Colonic mucosa (tissue), 4 donors: ENCODE measurements around the gene RPSA. TPM values are rescaled to one million over a fixed set of nuclear protein-coding genes. Genes with fewer than 3 reads are reported as not detected.

Experiments used
- DNase-seq: peaks from one replicate; pipeline ENCODE4 v3.0.0-alpha.2; 2020
- H3K27ac ChIP-seq: fragments of 200-600 bp; one replicate; pipeline ENCODE4 v1.8.0; 2021
- H3K27me3 ChIP-seq: fragments of 200-600 bp; one replicate; pipeline ENCODE4 v1.8.0; 2021
- H3K36me3 ChIP-seq: fragments of 200-600 bp; one replicate; pipeline ENCODE4 v1.8.0; 2021
- H3K4me1 ChIP-seq: fragments of 200-600 bp; one replicate; pipeline ENCODE4 v1.8.0; 2021; ENCODE audit warnings: mild to moderate bottlenecking
- H3K4me3 ChIP-seq: fragments of 200-600 bp; one replicate; pipeline ENCODE4 v1.8.0; 2021
- H3K9ac ChIP-seq, 2 donors: one replicate each; pipeline ENCODE4 v1.7.0; 2013; ENCODE audit warnings: control low read depth in 2 of 2, low read depth in 2 of 2, low read length in 2 of 2
- H3K9me3 ChIP-seq: fragments of 200-600 bp; one replicate; pipeline ENCODE4 v1.8.0; 2021
- intact Hi-C: fragments of 100-400 bp; cut with DNase I; formaldehyde crosslinking; loops from one replicate; pipeline ENCODE4 v1.14.1; 2022
- total RNA-seq, 2 donors: library from RNA; stranded (reverse); fragmentation: NEBNext Ultra II Directional in 1 of 2; extraction: Animal tissue kit (Norgen Biotek cat#: 25700) in 1 of 2; gene quantifications; one replicate each; pipeline ENCODE4 v1.2.1, GENCODE V29; 2021
- TF ChIP-seq, protein P1 (sequence below): fragments of 200-600 bp; IDR thresholded peaks from one replicate; pipeline ENCODE4 v1.8.0; 2022; ENCODE audit warnings: antibody characterized with exemption, mild to moderate bottlenecking
- donor health status: healthy.
- donor health status: DM: no; HTN: no; CAD: no.
- donor health status: DM: no; HTN: no; CAD: no.

Gene RPSA
- total RNA-seq, 2 donors from 2014 or later: 896 to 1,381 TPM

DNA sequence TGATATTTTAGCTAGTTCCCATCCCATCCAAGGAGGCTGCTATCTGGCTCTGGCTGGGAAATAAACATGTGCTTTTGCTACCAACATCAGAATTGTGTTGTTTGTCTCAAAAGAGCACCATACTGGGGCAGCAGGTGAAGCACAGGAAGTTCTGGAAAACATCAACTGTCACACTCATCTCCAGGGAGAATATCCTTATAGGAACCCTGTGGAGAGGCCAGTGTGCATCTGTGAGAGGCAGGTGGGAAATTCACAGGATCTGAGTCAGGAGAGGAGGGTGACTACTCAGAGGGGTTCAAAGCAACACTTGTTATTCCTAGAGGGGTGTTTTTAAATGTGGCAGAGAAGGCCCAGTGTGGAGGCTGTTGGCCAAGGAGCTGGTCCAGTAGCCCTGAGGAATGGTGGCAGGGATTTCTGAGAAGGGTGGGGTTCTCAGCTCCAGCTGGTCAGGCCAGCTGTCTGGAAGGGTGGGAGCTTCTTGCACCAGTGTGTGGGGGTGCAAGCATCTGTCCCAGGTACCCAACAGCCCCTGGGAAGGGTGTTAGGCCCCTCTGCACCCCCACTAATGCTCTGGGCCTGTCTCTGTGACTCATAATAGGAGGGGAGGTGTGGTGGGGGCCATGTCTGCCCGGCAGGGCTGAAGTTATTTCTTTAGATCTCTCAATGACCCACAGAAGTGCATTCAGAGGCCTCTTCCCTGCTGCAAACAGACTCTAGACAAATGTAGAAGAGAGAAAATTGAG is 28.7 kb downstream of the RPSA start:
- H3K9ac ChIP-seq: no peak overlapping the region
- no peak overlapping the region for H3K4me3 ChIP-seq
- intact Hi-C loops: no loop called here
- no peak for DNase-seq
- TF ChIP-seq, protein P1, sequence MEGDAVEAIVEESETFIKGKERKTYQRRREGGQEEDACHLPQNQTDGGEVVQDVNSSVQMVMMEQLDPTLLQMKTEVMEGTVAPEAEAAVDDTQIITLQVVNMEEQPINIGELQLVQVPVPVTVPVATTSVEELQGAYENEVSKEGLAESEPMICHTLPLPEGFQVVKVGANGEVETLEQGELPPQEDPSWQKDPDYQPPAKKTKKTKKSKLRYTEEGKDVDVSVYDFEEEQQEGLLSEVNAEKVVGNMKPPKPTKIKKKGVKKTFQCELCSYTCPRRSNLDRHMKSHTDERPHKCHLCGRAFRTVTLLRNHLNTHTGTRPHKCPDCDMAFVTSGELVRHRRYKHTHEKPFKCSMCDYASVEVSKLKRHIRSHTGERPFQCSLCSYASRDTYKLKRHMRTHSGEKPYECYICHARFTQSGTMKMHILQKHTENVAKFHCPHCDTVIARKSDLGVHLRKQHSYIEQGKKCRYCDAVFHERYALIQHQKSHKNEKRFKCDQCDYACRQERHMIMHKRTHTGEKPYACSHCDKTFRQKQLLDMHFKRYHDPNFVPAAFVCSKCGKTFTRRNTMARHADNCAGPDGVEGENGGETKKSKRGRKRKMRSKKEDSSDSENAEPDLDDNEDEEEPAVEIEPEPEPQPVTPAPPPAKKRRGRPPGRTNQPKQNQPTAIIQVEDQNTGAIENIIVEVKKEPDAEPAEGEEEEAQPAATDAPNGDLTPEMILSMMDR: no peak
- H3K4me1 ChIP-seq: peaks cover 5% of the 10 kb centered on the region
- H3K9me3 ChIP-seq: no peaks in the 10 kb centered on the region
- H3K27me3 ChIP-seq: no peaks in the 10 kb centered on the region
- H3K36me3 ChIP-seq: no peaks in the 10 kb centered on the region
- H3K27ac ChIP-seq: no peak overlapping the region

DNA sequence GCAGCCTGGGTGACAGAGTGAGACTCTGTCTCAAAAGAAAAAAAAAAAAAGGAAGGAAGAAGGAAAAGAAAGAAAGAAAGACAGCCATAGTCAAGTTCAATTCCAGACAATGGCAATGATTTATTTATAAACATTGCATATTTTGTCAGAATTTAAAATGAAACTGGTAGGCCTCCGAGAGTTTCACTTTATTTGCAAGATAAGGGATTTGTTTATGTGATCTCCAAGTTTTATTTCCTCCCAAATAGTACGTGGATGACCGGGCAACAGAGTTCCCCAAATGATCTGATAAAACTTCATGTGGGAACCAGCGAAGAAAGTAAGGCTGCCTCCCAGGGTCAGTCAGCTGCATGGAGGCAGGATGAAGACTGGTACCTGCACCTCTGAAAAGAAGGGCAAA is 32.4 kb downstream of the RPSA start:
- Histone ChIP-seq H3K9me3 (no peaks in the 10 kb centered on the region), H3K27ac (no peak overlapping the region), H3K36me3 (no peaks in the 10 kb centered on the region), H3K9ac (no peak overlapping the region), H3K4me1 (no peaks in the 10 kb centered on the region), H3K4me3 (no peak overlapping the region), H3K27me3 (no peaks in the 10 kb centered on the region)
- no peak for DNase-seq
- TF ChIP-seq, protein P1: no peak
- intact Hi-C loops: no loop called here

DNA sequence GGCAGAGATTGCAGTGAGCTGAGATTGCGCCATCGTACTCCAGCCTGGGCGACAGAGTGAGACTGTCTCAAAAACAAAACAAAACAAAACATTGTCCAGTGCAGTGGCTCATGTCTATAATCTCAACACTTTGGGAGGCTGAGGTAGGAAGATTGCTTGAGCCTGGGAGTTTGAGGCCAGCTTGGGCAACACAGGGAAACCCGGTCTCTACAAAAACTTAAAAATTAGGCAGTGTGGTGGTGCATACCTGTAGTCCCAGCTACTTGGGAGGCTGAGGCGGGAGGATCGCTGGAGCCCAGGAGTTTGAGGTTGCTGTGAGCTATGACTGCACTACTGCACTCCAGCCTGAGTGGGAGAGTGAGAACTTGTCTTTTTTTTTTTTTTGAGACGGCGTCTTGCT is 33.8 kb downstream of the RPSA start:
- DNase-seq: no peak
- H3K9ac ChIP-seq: no peak overlapping the region
- intact Hi-C loops: no loop called here
- H3K4me3 ChIP-seq: no peak overlapping the region
- H3K4me1 ChIP-seq: no peaks in the 10 kb centered on the region
- H3K27ac ChIP-seq: no peak overlapping the region
- H3K27me3 ChIP-seq: no peaks in the 10 kb centered on the region
- H3K36me3 ChIP-seq: no peaks in the 10 kb centered on the region
- TF ChIP-seq, protein P1: no peak
- H3K9me3 ChIP-seq: no peaks in the 10 kb centered on the region

DNA sequence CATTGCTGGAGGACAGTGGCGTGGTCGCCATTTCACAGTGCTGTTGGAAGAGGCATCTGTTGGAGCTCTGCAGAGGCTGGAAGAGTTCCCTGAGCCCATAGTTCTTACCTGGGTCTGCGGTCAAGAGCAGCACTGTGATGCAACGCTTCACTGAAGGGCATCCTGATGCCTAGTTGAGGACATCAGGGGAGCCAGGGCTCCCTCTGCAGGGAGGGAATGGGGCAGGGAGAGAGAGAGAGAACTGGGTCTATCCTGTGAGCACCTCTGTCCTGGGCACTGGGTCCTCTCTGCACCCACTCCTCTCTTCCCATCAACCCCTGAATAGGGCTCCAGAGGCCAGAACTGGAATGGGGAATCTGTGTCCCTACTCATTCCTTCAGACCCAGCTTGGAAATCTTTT is 37.0 kb downstream of the RPSA start:
- H3K9ac ChIP-seq: no peak overlapping the region
- no peak overlapping the region for H3K4me3 ChIP-seq
- H3K36me3 ChIP-seq: no peaks in the 10 kb centered on the region
- TF ChIP-seq, protein P1: no peak
- no peaks in the 10 kb centered on the region for H3K9me3 ChIP-seq
- intact Hi-C loops: no loop called here
- no peaks in the 10 kb centered on the region for H3K4me1 ChIP-seq
- no peak for DNase-seq
- H3K27me3 ChIP-seq: no peaks in the 10 kb centered on the region
- no peak overlapping the region for H3K27ac ChIP-seq

DNA sequence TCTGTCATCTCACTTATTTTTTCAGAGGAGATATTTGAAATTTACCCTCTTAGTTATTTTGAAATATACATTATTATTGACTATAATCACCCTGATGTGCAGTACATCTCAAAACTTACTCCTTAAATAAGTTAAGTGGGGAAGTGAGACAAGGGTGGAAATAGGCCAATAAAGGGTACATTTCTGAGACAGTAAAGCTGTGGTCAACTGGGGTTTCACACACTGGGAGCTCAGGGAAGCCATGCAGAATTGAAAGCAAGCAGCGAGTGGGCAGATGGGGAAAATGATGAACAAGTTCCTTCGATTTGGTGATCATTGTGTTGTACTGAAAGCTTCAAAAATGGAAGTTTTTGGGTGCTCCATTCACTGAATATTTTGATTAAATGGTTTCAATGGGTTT is 39.4 kb downstream of the RPSA start:
- H3K27ac ChIP-seq: no peak overlapping the region
- H3K36me3 ChIP-seq: no peaks in the 10 kb centered on the region
- no peak for DNase-seq
- intact Hi-C loops: loop anchor here (2.0 kb wide), 1 partner anchor 53 kb away; no protein-coding TSS in a partner anchor
- H3K9ac ChIP-seq: no peak overlapping the region
- H3K9me3 ChIP-seq: no peaks in the 10 kb centered on the region
- no peaks in the 10 kb centered on the region for H3K4me1 ChIP-seq
- H3K27me3 ChIP-seq: no peaks in the 10 kb centered on the region
- TF ChIP-seq, protein P1: no peak
- no peak overlapping the region for H3K4me3 ChIP-seq
